ENCODE data around the gene TRIM72.
"Not testable (repeated sequence)": the region's sequence is repeated elsewhere in the genome, so short reads cannot be mapped to it uniquely, and the experiment has no call there.

Gene TRIM72

DNA sequence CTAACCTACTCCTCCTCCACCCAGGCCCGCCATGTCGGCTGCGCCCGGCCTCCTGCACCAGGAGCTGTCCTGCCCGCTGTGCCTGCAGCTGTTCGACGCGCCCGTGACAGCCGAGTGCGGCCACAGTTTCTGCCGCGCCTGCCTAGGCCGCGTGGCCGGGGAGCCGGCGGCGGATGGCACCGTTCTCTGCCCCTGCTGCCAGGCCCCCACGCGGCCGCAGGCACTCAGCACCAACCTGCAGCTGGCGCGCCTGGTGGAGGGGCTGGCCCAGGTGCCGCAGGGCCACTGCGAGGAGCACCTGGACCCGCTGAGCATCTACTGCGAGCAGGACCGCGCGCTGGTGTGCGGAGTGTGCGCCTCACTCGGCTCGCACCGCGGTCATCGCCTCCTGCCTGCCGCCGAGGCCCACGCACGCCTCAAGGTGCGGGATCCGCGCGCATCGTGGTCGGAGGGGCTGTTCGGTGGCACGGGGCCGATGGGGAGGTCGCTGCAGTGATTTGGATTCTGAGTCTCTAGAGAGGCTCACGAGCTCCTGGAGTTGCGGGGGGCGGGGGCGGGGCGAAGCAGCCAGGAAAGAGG is 878 bp downstream of the TRIM72 start:
- DNase-seq (ENCODE audit: low read depth in 2 of 2, low spot score in 1 of 2) = no peak

DNA sequence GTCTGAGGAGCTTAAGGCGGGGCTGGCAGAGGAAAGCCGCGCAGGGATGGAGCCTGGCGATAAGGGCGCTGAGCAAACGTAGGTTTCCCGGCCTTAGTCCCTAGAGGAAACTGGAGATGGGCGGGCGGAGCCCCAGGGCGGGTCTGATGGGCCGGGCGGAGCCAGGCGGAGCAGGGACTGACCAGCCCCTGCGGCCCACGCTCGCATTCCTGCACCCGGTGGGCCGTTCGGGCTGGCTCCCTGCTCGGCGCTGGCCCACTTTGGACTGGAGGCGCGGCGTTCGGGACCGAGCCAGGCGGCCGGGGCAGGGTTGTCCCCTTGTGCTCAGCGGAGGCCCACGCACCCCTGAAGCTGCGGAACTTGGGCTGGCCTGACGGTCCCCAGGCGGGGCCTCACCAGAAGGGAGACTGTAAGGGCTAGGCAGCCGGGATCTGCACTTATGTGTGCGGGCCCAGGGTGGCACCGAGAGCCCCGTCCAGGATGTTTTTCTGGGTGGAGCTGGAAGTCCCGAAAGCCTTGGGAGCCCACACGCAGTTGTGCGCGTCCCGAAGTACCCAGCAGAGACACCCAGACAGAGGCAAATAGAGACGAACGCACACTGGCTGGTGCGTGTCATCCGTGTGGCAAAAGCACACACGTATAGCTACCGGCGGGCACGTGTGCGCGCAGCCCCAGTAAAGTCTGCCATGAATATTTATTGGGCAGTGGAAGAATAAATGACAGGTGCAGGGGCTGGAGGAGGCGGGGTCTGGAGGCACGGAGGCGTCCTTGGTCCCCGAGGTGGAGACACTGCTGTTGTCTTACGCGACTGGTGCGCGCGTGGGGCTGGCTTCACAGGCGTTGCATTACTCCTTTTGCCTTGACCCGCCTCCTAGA is 1.6 kb downstream of the TRIM72 start:
- DNase-seq (ENCODE audit: low read depth in 2 of 2, low spot score in 1 of 2) = no peak

DNA sequence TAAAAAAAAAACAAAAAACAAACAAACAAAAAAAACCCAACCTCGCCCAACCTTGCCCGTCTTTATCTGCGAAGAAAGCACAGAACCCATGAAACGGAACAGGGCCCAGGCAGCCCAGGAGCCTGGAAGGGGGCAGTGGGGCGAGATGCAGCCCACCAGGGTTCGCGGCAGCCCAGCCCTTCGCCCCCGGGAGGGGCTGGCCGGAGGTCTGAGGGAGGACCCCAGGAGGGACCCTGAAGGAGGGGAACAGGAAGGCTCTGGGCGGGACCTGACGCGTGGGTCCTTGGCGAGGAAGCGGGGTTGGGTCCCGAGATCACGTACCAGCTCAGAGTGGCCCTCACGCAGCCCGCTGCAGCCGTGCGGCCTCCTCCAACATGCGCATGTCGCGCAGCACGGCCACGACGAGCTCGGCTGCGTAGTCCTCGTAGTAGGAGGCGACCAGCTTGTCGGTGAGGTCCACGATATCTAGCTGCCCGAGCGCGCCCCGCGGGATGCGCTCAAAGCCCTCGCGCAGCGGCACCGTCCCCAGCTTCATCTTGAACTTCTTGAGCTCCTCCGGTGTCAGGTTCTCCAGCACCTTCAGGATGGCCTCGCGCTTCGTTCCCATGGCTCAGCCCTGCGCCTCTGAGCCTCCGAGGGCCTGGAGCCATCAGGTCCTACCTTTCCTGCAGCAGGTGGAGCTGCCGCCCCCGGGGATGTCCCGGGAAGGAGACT is 2.7 kb downstream of the TRIM72 start, which contains the start of gene PYDC1:
TSS of gene PYDC1 (minus strand) at position 714 of the 714 bp plus-strand sequence. CDS start at position 607, 107 bp downstream.
- DNase-seq (ENCODE audit: low read depth in 2 of 2, low spot score in 1 of 2) = no peak

DNA sequence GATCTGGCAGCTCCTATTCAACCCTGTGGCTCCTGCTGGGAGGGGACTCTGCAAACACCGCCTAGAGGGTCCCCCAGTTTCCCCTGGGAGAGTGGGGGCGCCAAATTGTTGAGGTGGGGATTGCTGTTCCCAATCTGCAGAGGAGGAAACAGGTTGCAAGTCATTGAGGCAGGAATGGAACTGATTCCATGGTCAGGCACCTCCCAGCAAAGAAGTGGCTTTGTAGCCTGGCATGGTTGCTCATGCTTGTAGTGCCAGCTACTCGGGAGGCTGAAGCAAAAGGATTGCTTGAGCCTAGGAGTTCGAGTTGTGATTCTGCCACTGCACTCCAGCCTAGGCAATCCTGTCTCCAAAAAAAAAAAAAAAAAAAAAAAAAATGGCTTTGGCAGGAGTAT is 3.2 kb downstream of the TRIM72 start:
- DNase-seq (ENCODE audit: low read depth in 2 of 2, low spot score in 1 of 2) = no peak

DNA sequence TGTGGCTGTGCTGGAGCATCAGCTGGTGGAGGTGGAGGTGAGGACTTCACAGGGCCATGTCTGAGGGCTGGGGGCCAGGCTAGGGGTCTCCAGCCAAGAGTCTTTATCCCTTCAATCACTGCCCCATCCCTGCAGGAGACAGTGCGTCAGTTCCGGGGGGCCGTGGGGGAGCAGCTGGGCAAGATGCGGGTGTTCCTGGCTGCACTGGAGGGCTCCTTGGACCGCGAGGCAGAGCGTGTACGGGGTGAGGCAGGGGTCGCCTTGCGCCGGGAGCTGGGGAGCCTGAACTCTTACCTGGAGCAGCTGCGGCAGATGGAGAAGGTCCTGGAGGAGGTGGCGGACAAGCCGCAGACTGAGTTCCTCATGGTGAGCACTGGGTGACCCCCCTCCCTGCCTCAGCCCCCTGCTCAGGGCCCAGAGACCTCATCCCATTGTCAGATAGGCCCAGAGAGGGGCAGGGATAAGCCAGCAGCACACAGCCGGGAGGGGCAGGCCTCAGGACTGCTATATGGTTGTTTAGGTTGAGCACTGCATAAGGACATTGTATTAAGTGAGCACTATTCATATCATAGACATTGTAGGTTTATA is 5.3 kb downstream of the TRIM72 start:
- no peak for DNase-seq (ENCODE audit: low read depth in 2 of 2, low spot score in 1 of 2)

DNA sequence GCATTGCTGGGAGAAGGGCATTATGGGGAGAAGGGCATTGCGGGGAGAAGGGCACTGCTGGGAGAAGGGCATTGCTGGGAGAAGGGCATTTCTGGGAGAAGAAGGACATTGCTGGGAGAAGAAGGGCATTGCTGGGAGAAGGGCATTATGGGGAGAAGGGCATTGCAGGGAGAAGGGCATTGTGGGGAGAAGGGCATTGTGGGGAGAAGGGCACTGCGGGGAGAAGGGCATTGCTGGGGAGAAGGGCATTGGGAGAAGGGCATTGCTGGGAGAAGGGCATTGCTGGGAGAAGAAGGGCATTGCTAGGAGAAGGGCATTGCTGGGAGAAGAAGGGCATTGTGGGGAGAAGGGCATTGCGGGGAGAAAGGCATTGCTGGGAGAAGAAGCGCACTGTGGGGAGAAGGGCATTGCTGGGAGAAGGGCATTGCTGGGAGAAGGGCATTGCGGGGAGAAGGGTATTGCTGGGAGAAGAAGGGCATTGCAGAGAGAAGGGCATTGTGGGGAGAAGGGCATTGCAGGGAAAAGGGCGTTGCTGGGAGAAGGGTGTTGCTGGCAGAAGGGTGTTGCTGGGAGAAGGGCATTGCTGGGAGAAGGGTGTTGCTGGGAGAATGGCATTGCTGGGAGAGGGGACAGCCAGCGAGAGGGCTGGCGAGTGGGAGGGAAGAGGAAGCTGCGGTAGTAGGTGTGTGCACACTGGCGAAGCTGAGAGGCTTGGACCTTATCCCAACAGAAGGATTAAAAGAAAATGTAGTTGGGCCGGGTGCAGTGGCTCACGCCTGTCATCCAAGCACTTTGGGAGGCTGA is 7.6 kb downstream of the TRIM72 start:
- DNase-seq (ENCODE audit: low read depth in 2 of 2, low spot score in 1 of 2) = no peak

DNA sequence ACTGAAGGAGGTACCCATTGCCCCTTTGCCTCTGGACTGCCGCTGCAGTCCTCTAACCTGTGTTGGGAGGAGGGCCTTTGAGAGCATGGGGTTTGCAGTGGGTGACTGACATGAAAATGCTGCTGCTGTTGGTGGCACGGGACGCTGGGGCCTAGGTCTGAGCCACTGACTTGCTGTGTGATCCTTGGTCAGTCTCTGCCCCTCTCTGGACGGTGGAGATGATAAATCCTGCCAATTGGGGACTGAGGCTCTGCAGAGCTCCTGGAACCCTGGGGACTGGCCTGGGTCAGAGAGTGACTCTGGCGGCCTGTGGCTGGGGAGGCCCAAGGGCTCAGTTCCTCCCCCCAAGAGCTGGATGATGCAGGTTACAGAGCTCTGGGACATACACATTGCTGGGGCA is 9.1 kb downstream of the TRIM72 start:
- DNase-seq (ENCODE audit: low read depth in 2 of 2, low spot score in 1 of 2) = no peak

DNA sequence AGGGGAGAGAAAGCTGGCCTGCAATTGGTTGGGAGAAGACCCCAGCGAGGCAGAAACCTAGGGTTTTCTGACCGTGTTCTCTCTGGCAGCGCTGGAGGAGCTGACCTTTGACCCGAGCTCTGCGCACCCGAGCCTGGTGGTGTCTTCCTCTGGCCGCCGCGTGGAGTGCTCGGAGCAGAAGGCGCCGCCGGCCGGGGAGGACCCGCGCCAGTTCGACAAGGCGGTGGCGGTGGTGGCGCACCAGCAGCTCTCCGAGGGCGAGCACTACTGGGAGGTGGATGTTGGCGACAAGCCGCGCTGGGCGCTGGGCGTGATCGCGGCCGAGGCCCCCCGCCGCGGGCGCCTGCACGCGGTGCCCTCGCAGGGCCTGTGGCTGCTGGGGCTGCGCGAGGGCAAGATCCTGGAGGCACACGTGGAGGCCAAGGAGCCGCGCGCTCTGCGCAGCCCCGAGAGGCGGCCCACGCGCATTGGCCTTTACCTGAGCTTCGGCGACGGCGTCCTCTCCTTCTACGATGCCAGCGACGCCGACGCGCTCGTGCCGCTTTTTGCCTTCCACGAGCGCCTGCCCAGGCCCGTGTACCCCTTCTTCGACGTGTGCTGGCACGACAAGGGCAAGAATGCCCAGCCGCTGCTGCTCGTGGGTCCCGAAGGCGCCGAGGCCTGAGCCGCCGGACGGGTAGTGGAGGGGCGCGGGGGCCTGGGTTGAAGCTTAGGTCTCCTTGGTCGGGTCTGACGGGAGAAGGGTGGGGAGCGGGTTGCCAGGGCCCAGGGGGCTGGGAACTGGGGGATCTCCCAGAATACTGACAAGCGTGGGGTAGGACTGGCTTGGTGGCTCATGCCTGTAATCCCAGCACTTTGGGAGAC is 10.4 kb downstream of the TRIM72 start:
- DNase-seq (ENCODE audit: low read depth in 2 of 2, low spot score in 1 of 2) = no peak

DNA sequence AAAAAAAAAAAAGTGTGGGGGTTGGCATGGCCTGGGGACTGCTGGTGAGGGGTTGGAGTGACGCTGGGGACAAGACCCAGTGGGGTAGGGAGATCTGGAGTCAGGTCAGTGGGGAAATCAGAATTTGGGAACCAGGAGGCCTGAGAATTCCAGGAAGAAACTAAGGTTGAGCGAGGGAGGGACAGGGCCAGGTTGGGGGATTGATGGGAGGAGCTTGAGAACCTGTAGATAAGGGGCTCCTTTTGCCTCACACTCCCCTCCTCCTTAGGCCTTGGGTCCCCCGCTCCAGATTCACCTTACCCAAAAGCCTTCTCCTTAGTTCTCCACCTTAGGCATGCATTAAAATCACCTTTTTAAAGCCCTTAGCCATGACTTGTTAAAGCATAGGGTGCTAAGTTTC is 11.3 kb downstream of the TRIM72 start:
- DNase-seq (ENCODE audit: low read depth in 2 of 2, low spot score in 1 of 2) = no peak

DNA sequence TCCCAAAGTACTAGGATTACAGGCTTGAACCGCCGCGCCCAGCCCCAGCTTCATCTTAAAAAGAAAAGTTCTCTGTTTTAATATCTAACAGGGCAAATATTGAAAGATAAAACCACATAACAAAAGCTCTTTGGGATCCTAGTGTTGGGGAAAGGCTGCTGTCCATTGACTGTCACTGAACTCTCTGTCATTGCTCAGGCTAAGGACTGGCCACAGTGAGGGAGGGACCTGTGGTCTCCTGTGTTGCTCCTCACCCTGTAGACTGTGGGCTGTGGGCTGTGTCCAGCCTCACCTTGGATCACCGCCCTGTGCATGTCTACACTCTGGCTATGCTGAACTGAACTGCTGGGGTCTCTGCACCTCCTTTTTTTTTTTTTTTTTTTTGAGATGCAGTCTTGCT is 14.3 kb downstream of the TRIM72 start:
- DNase-seq (ENCODE audit: low read depth in 2 of 2, low spot score in 1 of 2) = no peak

DNA sequence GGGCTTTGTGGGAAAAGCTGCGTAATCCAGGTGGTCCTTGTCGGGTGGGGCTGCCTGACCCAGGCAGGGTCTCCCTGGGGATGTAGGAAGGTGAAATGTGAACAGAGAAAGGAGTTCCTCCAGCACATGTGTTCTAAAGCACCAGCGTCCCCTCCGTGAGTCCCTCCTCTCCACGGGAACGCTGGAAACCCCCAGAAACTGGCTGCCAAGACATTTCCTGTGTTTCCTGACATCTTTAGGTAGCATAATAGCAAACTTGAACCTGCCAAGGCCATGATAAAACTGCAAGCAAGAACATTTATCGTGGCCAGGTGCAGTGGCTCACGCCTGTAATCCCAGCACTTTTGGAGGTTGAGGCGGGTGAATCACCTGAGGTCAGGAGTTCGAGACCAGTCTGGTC is 15.6 kb downstream of the TRIM72 start:
- DNase-seq (ENCODE audit: low read depth in 2 of 2, low spot score in 1 of 2) = no peak

DNA sequence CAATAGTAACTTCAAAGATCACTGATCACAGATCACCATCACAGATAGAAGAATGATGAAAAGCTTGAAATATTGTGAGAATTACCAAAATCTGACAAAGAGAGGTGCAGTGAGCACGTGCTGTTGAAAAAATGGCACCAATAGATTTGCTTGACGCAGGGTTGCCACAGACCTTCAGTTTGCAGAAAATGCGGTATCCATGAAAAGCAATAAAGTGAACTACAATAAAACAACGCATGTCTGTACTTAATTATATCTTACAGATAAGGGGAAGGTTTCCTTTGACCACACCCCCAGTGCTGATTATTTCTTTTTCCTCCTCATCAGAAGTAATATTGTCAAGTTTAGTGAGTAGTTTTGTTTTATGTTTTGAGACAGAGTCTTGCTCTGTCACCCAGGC is 24.1 kb downstream of the TRIM72 start:
- no peak for DNase-seq (ENCODE audit: low read depth in 2 of 2, low spot score in 1 of 2)

DNA sequence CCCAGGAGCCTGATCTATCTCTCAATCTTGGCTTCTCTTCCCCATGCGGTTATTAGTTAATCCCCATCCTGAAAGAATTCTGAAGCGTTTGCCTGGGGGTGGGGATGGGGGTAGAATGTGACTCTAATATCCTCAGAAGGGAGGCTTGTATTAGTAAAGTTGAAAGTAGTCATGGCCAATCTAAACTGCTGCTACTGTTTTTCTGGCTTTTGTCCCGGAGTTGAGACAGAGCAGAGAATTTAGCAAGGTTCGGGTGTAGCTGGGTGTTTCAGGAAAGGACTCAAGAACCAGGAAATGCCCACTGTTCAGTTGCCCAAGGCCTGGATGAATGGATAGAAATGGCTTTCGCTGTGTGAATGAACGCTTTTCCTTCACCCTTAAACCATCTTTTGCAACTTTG is 28.3 kb downstream of the TRIM72 start:
- DNase-seq (ENCODE audit: low read depth in 2 of 2, low spot score in 1 of 2) = no peak

DNA sequence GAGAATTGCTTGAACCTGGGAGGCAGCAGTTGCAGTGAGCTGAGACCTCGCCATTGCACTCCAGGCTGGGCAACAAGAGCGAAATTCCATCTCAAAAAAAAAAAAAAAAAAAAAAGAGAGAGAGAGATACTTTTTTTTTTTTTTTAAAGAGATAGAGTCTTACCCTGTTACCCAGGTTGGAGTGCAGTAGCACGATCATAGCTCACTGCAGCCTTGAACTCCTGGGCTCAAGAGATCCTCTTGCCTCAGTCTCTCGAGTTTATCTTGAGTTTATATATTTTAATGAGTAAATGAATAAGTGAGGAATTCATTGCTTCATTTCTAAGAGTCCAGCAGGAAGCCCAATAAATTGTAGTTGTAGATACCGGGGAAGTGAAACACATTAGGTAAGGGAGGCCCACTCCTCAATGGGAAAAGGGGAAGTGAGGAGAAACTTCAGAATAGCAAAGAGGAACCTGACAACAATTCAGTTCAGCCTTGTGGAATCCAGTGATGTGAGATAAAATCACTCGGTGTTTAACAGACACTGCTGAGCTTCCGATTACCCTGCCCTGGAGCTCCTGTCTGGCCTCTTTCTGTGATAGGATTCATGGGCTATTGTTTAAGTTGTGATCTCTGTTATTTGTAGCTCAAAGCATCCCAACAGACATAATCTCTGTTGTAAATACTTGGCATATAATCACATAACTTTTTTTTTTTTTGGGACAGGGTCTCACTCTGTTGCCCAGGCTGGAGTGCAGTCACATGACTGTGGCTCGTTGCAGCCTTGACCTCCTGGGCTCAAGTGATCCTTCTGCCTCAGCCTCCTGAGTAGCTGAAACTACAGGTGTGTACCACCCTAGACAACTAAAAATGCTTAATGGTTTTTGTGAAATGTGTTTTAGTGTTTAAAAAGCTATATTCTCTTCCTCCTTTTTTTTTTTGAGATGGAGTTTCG is 30.1 kb downstream of the TRIM72 start:
- DNase-seq (ENCODE audit: low read depth in 2 of 2, low spot score in 1 of 2) = no peak

DNA sequence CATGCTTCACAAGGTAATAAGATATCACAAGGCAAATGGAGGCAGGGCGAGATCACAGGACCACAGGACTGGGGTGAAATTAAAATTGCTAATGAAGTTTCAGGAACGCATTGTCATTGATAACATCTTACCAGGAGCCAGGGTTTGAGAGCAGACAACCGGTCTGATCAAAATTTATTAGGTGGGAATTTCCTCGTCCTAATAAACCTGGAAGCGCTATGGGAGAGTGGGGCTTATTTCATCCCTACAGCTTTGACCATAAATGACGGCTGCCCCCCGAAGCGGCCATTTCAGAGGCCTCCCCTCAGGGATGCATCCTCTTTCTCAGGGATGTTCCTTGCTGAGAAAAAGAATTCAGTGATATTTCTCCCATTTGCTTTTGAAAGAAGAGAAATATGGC is 31.7 kb downstream of the TRIM72 start:
- DNase-seq (ENCODE audit: low read depth in 2 of 2, low spot score in 1 of 2) = not testable (repeated sequence)

DNA sequence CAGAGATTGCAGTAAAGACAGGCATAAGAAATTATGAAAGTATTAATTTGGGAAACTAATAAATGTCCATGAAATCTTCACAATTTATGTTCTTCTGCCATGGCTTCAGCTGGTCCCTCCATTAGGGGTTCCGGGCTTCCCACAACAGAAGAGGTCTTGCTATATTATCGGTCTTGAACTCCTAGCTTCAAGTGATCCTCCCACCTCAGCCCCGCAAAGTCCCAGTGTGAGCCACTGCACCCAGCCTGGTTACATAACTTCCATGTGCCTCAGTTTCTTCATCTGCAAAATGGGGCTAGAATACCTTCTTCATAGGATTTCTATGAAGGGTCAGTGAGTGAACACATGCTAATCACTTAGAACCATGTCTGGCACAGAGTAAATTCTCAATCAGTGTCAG is 32.4 kb downstream of the TRIM72 start:
- no peak for DNase-seq (ENCODE audit: low read depth in 2 of 2, low spot score in 1 of 2)

DNA sequence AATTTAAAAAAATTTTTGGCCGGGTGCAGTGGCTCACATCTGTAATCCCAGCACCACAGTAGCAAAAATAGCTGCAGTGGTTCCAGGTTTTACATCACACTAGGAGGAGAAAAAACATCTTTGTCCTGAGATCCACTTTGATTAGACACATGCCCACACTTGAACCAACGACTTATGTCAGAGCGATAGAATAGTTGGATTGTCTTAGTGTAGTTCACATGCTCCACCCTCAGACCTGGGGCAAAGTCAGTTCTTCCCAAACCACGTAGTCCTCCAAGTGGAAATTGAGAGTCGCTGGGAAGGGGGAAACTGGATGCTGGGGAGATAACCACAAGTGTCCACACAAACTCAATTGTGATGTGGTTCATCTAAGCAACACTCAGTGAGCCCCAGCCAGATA is 34.4 kb downstream of the TRIM72 start:
- DNase-seq (ENCODE audit: low read depth in 2 of 2, low spot score in 1 of 2) = no peak

DNA sequence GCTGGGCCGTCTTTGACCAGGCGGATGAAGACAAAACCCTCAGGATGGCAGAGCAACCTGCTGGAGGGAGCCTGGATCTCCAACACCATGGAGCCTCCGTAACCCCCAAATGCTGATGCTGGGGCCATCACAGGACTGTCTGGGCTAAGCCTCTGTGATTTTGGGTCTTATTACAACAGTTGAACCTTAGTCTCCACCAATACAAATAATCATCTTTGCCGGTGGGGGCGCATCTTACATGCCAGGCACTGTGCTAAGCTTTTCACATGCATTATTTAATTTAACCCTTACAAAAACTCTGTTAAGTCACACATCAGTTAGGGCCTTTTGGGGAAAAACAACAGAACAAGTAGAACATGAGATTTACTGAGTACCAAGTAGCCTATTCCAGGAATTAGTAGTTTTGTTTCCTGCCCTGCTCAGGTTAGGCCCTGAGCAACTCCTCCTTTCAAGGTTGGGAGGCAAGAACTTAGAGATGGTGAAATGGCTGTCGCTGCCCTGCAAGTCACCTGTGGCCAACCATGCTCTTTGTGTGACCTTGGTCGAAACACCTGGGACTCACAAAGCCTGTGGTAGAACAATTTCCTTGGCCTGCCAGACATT is 37.0 kb downstream of the TRIM72 start:
- DNase-seq (ENCODE audit: low read depth in 2 of 2, low spot score in 1 of 2) = no peak
